ENCODE data around the gene KIAA0586. TPM values are rescaled to one million over a fixed set of nuclear protein-coding genes. Genes with fewer than 3 reads are reported as not detected.

The KIAA0586 gene
- total and polyA plus RNA-seq, 2 experiments from 2014 or later, result 8.3 to 18.9 TPM

GRCh38 chr14:58547649-58548048 lies 120.1 kb downstream of the KIAA0586 start:
- no peaks in the 10 kb centered on the region for H3K9me3 ChIP-seq (ENCODE audit: low read depth)
- no peaks in the 10 kb centered on the region for H3K4me1 ChIP-seq (ENCODE audit: low read depth)
- H3K36me3 ChIP-seq, result no peaks in the 10 kb centered on the region
- no peak for DNase-seq (ENCODE audit: low read depth in 1 of 2, low spot score in 1 of 2)
- no peak overlapping the region for H3K27ac ChIP-seq
- no peak overlapping the region for H3K4me3 ChIP-seq
- H3K27me3 ChIP-seq, result no peaks in the 10 kb centered on the region
- TF ChIP-seq CTCF (IDR thresholded peaks at IDR 0.05; ENCODE audit: low read depth, low read length), result no peak

GRCh38 chr14:58549105-58549757 lies 121.7 kb downstream of the KIAA0586 start:
- no peak for TF ChIP-seq CTCF (IDR thresholded peaks at IDR 0.05; ENCODE audit: low read depth, low read length)
- Histone ChIP-seq H3K27ac (peak overlapping the region; percentile 42), H3K27me3 (no peaks in the 10 kb centered on the region), H3K36me3 (no peaks in the 10 kb centered on the region), H3K4me3 (no peak overlapping the region), H3K4me1 (ENCODE audit: low read depth) (no peaks in the 10 kb centered on the region), H3K9me3 (ENCODE audit: low read depth) (no peaks in the 10 kb centered on the region)
- peak in 1 of 2 donors; percentile 19 for DNase-seq (ENCODE audit: low read depth in 1 of 2, low spot score in 1 of 2)

- Histone ChIP-seq H3K27me3 (no peaks in the 10 kb centered on the region), H3K4me1 (ENCODE audit: low read depth) (no peaks in the 10 kb centered on the region), H3K9me3 (ENCODE audit: low read depth) (no peaks in the 10 kb centered on the region), H3K27ac (no peak overlapping the region), H3K4me3 (no peak overlapping the region), H3K36me3 (no peaks in the 10 kb centered on the region)
- DNase-seq (ENCODE audit: low read depth in 1 of 2, low spot score in 1 of 2), result no peak
- no peak for TF ChIP-seq CTCF (IDR thresholded peaks at IDR 0.05; ENCODE audit: low read depth, low read length)
Observed at GRCh38 chr14:58553959-58554358, 126.4 kb downstream of the KIAA0586 start.

- H3K4me3 ChIP-seq, result no peak overlapping the region
- no peak for TF ChIP-seq CTCF (IDR thresholded peaks at IDR 0.05; ENCODE audit: low read depth, low read length)
- DNase-seq (ENCODE audit: low read depth in 1 of 2, low spot score in 1 of 2), result no peak
Observed at GRCh38 chr14:58555647-58556046, 128.1 kb downstream of the KIAA0586 start.

GRCh38 chr14:58557242-58557641 lies 129.7 kb downstream of the KIAA0586 start:
- H3K4me3 ChIP-seq, result no peak overlapping the region
- no peak overlapping the region for H3K27ac ChIP-seq
- DNase-seq (ENCODE audit: low read depth in 1 of 2, low spot score in 1 of 2), result peak in 1 of 2 donors; percentile 18
- no peak for TF ChIP-seq CTCF (IDR thresholded peaks at IDR 0.05; ENCODE audit: low read depth, low read length)
- peaks cover 9% of the 10 kb centered on the region for H3K4me1 ChIP-seq (ENCODE audit: low read depth)
- no peaks in the 10 kb centered on the region for H3K9me3 ChIP-seq (ENCODE audit: low read depth)
- H3K36me3 ChIP-seq, result no peaks in the 10 kb centered on the region
- H3K27me3 ChIP-seq, result no peaks in the 10 kb centered on the region

More at GRCh38 chr14:58555647-58556046, 128.1 kb downstream of the KIAA0586 start:
- no peaks in the 10 kb centered on the region for H3K27me3 ChIP-seq
- H3K36me3 ChIP-seq, result no peaks in the 10 kb centered on the region
- H3K4me1 ChIP-seq (ENCODE audit: low read depth), result peaks cover 3% of the 10 kb centered on the region
- H3K27ac ChIP-seq, result no peak overlapping the region
- no peaks in the 10 kb centered on the region for H3K9me3 ChIP-seq (ENCODE audit: low read depth)

Data from cardiac muscle cell (in vitro differentiated cells and primary cell).